Activated naive CD4-positive, alpha-beta T cell treated with anti-CD3 and anti-CD28 coated beads for 36 hours (primary cell): ENCODE results near the gene CCDC201. TPM values are rescaled to one million over a fixed set of nuclear protein-coding genes. Genes with fewer than 3 reads are reported as not detected.

Source experiments
- CTCF ChIA-PET: fragments of 350-600 bp; sonication (Branson Sonifier 250); formaldehyde crosslinking; loops from one replicate; lab custom pipeline; 2021; ENCODE audit warnings: antibody characterized with exemption; lab: Charles Lee
- DNase-seq: peaks from one replicate; pipeline ENCODE4 v3.0.0-alpha.2; 2020
- H3K27ac Mint-ChIP-seq: one replicate; pipeline ENCODE4 v1.8.0; 2021; ENCODE audit warnings: mild to moderate bottlenecking, mixed read lengths
- H3K27me3 Mint-ChIP-seq: one replicate; pipeline ENCODE4 v1.8.0; 2021; ENCODE audit warnings: low read depth, mixed read lengths
- H3K36me3 Mint-ChIP-seq: one replicate; pipeline ENCODE4 v1.8.0; 2021; ENCODE audit warnings: low read depth, mixed read lengths
- H3K4me1 Mint-ChIP-seq: one replicate; pipeline ENCODE4 v1.8.0; 2021; ENCODE audit warnings: low read depth, mixed read lengths
- H3K4me3 Mint-ChIP-seq: one replicate; pipeline ENCODE4 v1.8.0; 2021; ENCODE audit warnings: mild to moderate bottlenecking, moderate library complexity, mixed read lengths
- H3K9me3 Mint-ChIP-seq: one replicate; pipeline ENCODE4 v1.8.0; 2021; ENCODE audit warnings: mixed read lengths
- intact Hi-C: fragments of 100-400 bp; cut with micrococcal nuclease; formaldehyde crosslinking; loops from one replicate; pipeline ENCODE4 v1.15.1; 2023
- total RNA-seq, 2 experiments: library from RNA; stranded (reverse); gene quantifications; one replicate each; pipeline ENCODE4 v1.2.3, GENCODE V29; 2021

The CCDC201 gene
- total RNA-seq, 2 experiments from 2014 or later, result not detected

- no peak overlapping the region for H3K4me3 Mint-ChIP-seq
- no peaks in the 10 kb centered on the region for H3K36me3 Mint-ChIP-seq
- peaks cover 14% of the 10 kb centered on the region for H3K27me3 Mint-ChIP-seq
- intact Hi-C loops, result no loop called here
- H3K4me1 Mint-ChIP-seq, result no peaks in the 10 kb centered on the region
- no peaks in the 10 kb centered on the region for H3K9me3 Mint-ChIP-seq
- no peak overlapping the region for H3K27ac Mint-ChIP-seq
- CTCF ChIA-PET, result interaction anchor here (1.6 kb wide), 1 partner anchor 10 kb away, joined by 6 read pairs; no protein-coding TSS in a partner anchor
- no peak for DNase-seq
Observed at GRCh38 chr7:45912972-45913371, 40.1 kb upstream of the CCDC201 start.

- Mint-ChIP-seq H3K4me1 (no peaks in the 10 kb centered on the region), H3K9me3 (no peaks in the 10 kb centered on the region), H3K36me3 (no peaks in the 10 kb centered on the region), H3K27ac (no peak overlapping the region), H3K27me3 (peaks cover 6% of the 10 kb centered on the region), H3K4me3 (no peak overlapping the region)
- no peak for DNase-seq
- intact Hi-C loops, result no loop called here
- CTCF ChIA-PET, result no interaction called here
Observed at GRCh38 chr7:45911311-45911710, 38.4 kb upstream of the CCDC201 start.

GRCh38 chr7:45910855-45911254 lies 38.0 kb upstream of the CCDC201 start:
- Mint-ChIP-seq H3K4me1 (no peaks in the 10 kb centered on the region), H3K4me3 (no peak overlapping the region)

GRCh38 chr7:45909561-45909960 lies 36.7 kb upstream of the CCDC201 start:
- H3K9me3 Mint-ChIP-seq, result no peaks in the 10 kb centered on the region
- no peaks in the 10 kb centered on the region for H3K4me1 Mint-ChIP-seq
- H3K36me3 Mint-ChIP-seq, result no peaks in the 10 kb centered on the region
- H3K27ac Mint-ChIP-seq, result no peak overlapping the region
- H3K4me3 Mint-ChIP-seq, result no peak overlapping the region
- CTCF ChIA-PET, result no interaction called here
- intact Hi-C loops, result no loop called here
- DNase-seq, result no peak
- H3K27me3 Mint-ChIP-seq, result peaks cover 6% of the 10 kb centered on the region

More at GRCh38 chr7:45910855-45911254, 38.0 kb upstream of the CCDC201 start:
- CTCF ChIA-PET, result interaction anchor here (0.6 kb wide), 1 partner anchor 180 kb away, joined by 3 read pairs; no protein-coding TSS in a partner anchor
- H3K27me3 Mint-ChIP-seq, result peaks cover 6% of the 10 kb centered on the region
- no peaks in the 10 kb centered on the region for H3K36me3 Mint-ChIP-seq
- intact Hi-C loops, result no loop called here
- no peaks in the 10 kb centered on the region for H3K9me3 Mint-ChIP-seq
- DNase-seq, result no peak
- no peak overlapping the region for H3K27ac Mint-ChIP-seq

- no peak for DNase-seq
- H3K36me3 Mint-ChIP-seq, result no peaks in the 10 kb centered on the region
- peaks cover 2% of the 10 kb centered on the region for H3K9me3 Mint-ChIP-seq
- H3K4me1 Mint-ChIP-seq, result no peaks in the 10 kb centered on the region
- no peak overlapping the region for H3K4me3 Mint-ChIP-seq
- no peak overlapping the region for H3K27ac Mint-ChIP-seq
- H3K27me3 Mint-ChIP-seq, result peaks cover 7% of the 10 kb centered on the region
- CTCF ChIA-PET, result interaction anchor here (0.9 kb wide), 1 partner anchor 12 kb away, joined by 3 read pairs; no protein-coding TSS in a partner anchor
- intact Hi-C loops, result no loop called here
Observed at GRCh38 chr7:45902820-45903219, 29.9 kb upstream of the CCDC201 start.

- intact Hi-C loops, result no loop called here
- Mint-ChIP-seq H3K9me3 (peaks cover 2% of the 10 kb centered on the region), H3K4me3 (no peak overlapping the region), H3K27ac (no peak overlapping the region), H3K27me3 (peaks cover 9% of the 10 kb centered on the region), H3K36me3 (no peaks in the 10 kb centered on the region), H3K4me1 (no peaks in the 10 kb centered on the region)
- CTCF ChIA-PET, result no interaction called here
- no peak for DNase-seq
Observed at GRCh38 chr7:45901566-45901965, 28.7 kb upstream of the CCDC201 start.

- no peak overlapping the region for H3K27ac Mint-ChIP-seq
- intact Hi-C loops, result no loop called here
- no peak for DNase-seq
Observed at GRCh38 chr7:45898222-45898621, 25.3 kb upstream of the CCDC201 start.

GRCh38 chr7:45897042-45897690 lies 24.3 kb upstream of the CCDC201 start:
- intact Hi-C loops, result no loop called here
- H3K9me3 Mint-ChIP-seq, result no peaks in the 10 kb centered on the region
- H3K4me1 Mint-ChIP-seq, result no peaks in the 10 kb centered on the region
- CTCF ChIA-PET, result no interaction called here
- no peak overlapping the region for H3K27ac Mint-ChIP-seq
- H3K4me3 Mint-ChIP-seq, result no peak overlapping the region
- peaks cover 28% of the 10 kb centered on the region for H3K27me3 Mint-ChIP-seq
- no peaks in the 10 kb centered on the region for H3K36me3 Mint-ChIP-seq
- DNase-seq, result no peak

More at GRCh38 chr7:45898222-45898621, 25.3 kb upstream of the CCDC201 start:
- Mint-ChIP-seq H3K4me3 (no peak overlapping the region), H3K27me3 (peaks cover 28% of the 10 kb centered on the region), H3K36me3 (no peaks in the 10 kb centered on the region), H3K4me1 (no peaks in the 10 kb centered on the region), H3K9me3 (no peaks in the 10 kb centered on the region)
- CTCF ChIA-PET, result no interaction called here

GRCh38 chr7:45894665-45895062 lies 21.8 kb upstream of the CCDC201 start:
- intact Hi-C loops, result no loop called here
- no peak for DNase-seq
- Mint-ChIP-seq H3K27me3 (peaks cover 37% of the 10 kb centered on the region), H3K27ac (no peak overlapping the region), H3K4me3 (no peak overlapping the region), H3K36me3 (no peaks in the 10 kb centered on the region), H3K4me1 (no peaks in the 10 kb centered on the region), H3K9me3 (no peaks in the 10 kb centered on the region)
- CTCF ChIA-PET, result no interaction called here

- intact Hi-C loops, result no loop called here
- H3K4me3 Mint-ChIP-seq, result no peak overlapping the region
- CTCF ChIA-PET, result interaction anchor here (1.2 kb wide), 1 partner anchor 29 kb away, joined by 3 read pairs; no protein-coding TSS in a partner anchor
- DNase-seq, result no peak
- no peaks in the 10 kb centered on the region for H3K9me3 Mint-ChIP-seq
- H3K27me3 Mint-ChIP-seq, result peaks cover 42% of the 10 kb centered on the region
- H3K4me1 Mint-ChIP-seq, result no peaks in the 10 kb centered on the region
- no peak overlapping the region for H3K27ac Mint-ChIP-seq
- no peaks in the 10 kb centered on the region for H3K36me3 Mint-ChIP-seq
Observed at GRCh38 chr7:45893996-45894664, 21.2 kb upstream of the CCDC201 start.

- Mint-ChIP-seq H3K27ac (no peak overlapping the region), H3K36me3 (no peaks in the 10 kb centered on the region), H3K4me1 (no peaks in the 10 kb centered on the region), H3K4me3 (no peak overlapping the region), H3K27me3 (peaks cover 44% of the 10 kb centered on the region), H3K9me3 (no peaks in the 10 kb centered on the region)
- CTCF ChIA-PET, result interaction anchor here (0.6 to 1.2 kb wide), 2 partner anchors 30 to 514 kb away, joined by 3 read pairs; no protein-coding TSS in a partner anchor
- intact Hi-C loops, result no loop called here
- no peak for DNase-seq
Observed at GRCh38 chr7:45893374-45893995, 20.6 kb upstream of the CCDC201 start.

- intact Hi-C loops, result no loop called here
- Mint-ChIP-seq H3K9me3 (no peaks in the 10 kb centered on the region), H3K4me3 (no peak overlapping the region), H3K36me3 (no peaks in the 10 kb centered on the region), H3K27me3 (peaks cover 53% of the 10 kb centered on the region), H3K4me1 (peaks cover 2% of the 10 kb centered on the region), H3K27ac (no peak overlapping the region)
- DNase-seq, result no peak
- CTCF ChIA-PET, result interaction anchor here (1.0 to 1.5 kb wide), 2 partner anchors 10 to 31 kb away, joined by 3 to 4 read pairs; no protein-coding TSS in a partner anchor
Observed at GRCh38 chr7:45892407-45893035, 19.6 kb upstream of the CCDC201 start.
